ENCODE results near the gene PTPRG.

The PTPRG gene

DNA sequence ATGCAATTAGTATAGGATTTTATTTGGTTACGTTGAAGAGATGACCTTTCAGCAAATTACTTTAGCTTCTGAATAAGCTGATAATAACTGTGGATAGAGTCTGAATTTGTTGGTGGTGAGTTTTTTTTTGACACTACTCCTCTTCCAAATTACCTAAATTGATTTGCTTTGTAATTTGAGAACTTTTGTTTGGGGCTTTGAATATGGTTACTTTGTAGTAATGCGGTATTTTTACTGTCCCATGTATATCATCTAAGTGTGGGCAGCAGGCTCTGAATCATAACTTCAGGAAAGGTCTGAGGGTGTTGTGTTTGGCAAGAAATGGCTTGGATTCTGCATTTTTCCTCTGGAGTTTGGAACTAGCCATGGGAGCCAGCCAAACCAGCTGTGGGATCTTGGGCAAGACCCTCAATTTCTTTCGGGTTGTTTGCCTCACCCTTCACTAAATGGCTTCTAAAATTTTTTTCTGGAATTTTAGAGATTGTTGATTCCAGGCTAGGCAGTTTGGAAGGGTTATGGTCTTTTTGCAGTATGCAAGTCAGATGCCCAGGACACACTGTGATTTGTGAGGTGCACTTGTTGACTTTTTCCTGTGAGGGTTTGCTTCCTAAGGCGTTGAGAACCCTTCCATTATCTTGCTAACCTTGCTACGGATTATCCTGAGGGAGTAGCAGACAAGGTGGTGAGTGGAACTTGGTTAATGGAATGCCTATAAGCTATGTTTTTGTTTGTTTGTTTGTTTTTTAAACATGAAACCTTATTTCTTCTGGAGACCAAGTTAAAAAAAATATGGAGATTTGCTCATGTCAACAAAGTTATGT, 10.4 kb downstream of the PTPRG start:
- TF ChIP-seq, protein P1, sequence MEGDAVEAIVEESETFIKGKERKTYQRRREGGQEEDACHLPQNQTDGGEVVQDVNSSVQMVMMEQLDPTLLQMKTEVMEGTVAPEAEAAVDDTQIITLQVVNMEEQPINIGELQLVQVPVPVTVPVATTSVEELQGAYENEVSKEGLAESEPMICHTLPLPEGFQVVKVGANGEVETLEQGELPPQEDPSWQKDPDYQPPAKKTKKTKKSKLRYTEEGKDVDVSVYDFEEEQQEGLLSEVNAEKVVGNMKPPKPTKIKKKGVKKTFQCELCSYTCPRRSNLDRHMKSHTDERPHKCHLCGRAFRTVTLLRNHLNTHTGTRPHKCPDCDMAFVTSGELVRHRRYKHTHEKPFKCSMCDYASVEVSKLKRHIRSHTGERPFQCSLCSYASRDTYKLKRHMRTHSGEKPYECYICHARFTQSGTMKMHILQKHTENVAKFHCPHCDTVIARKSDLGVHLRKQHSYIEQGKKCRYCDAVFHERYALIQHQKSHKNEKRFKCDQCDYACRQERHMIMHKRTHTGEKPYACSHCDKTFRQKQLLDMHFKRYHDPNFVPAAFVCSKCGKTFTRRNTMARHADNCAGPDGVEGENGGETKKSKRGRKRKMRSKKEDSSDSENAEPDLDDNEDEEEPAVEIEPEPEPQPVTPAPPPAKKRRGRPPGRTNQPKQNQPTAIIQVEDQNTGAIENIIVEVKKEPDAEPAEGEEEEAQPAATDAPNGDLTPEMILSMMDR (conservative IDR thresholded peaks at IDR 0.05; ENCODE audit: low read length), result no peak
- TF ChIP-seq EZH2phosphoT487 (IDR thresholded peaks at IDR 0.05; ENCODE audit: borderline replicate concordance), result no peak
- Histone ChIP-seq H3K9me2 (replicated peaks; ENCODE audit: low read depth, low read length) (no peaks in the 10 kb centered on the region), H3F3A (ENCODE audit: low read depth) (no peaks in the 10 kb centered on the region), H3K9me3 (ENCODE audit: insufficient read depth, low read depth, low read length) (no peaks in the 10 kb centered on the region; the same call in 1 of the 2 replicates), H3K36me3 (ENCODE audit: insufficient read depth, low read length) (no peaks in the 10 kb centered on the region), H3K4me1 (ENCODE audit: insufficient read depth, low read length, poor library complexity, severe bottlenecking) (peaks cover 24% of the 10 kb centered on the region), H3K9ac (ENCODE audit: low read depth, low read length, poor library complexity, severe bottlenecking) (no peak overlapping the region), H4K20me1 (ENCODE audit: insufficient read depth, low read length, poor library complexity, severe bottlenecking) (no peaks in the 10 kb centered on the region), H3K4me2 (ENCODE audit: low read depth, low read length, poor library complexity, severe bottlenecking) (no peak overlapping the region), H3K79me2 (ENCODE audit: insufficient read depth, low read length) (peaks cover 10% of the 10 kb centered on the region; the same call in 1 of the 2 replicates), H3K4me3 (ENCODE audit: low read length, poor library complexity, severe bottlenecking) (no peak overlapping the region), H2AFZ (ENCODE audit: low read length) (no peak overlapping the region), H3K27me3 (ENCODE audit: insufficient read depth, low read length, poor library complexity, severe bottlenecking) (no peaks in the 10 kb centered on the region)

DNA sequence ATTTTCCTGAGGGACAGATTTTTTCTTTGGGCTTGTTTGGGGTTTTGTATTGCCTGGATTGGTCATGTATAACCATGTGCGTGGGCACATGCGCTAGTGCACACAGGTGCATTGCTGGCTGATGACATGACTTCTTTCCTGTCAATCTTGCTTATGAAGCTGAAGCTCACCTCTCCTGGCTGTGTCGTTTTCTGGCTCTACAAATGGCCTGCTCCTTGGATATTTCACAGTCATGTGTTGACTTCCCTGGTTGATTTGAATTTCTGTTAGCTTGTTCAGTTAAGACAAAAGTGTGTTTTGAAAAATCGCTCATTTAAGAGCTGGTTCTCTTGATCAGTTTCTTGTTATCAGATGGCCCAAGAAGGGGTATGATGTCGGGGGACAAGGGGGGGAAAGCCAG, 11.5 kb downstream of the PTPRG start:
- H3F3A ChIP-seq (ENCODE audit: low read depth), result no peaks in the 10 kb centered on the region
- H2AFZ ChIP-seq (ENCODE audit: low read length), result no peak overlapping the region
- H3K9me3 ChIP-seq (ENCODE audit: insufficient read depth, low read depth, low read length), result no peaks in the 10 kb centered on the region; the same call in 1 of the 2 replicates
- H3K4me3 ChIP-seq (ENCODE audit: low read length, poor library complexity, severe bottlenecking), result no peak overlapping the region
- H3K36me3 ChIP-seq (ENCODE audit: insufficient read depth, low read length), result no peaks in the 10 kb centered on the region
- no peaks in the 10 kb centered on the region for H3K27me3 ChIP-seq (ENCODE audit: insufficient read depth, low read length, poor library complexity, severe bottlenecking)
- no peak overlapping the region for H3K4me2 ChIP-seq (ENCODE audit: low read depth, low read length, poor library complexity, severe bottlenecking)
- H3K9me2 ChIP-seq (replicated peaks; ENCODE audit: low read depth, low read length), result no peaks in the 10 kb centered on the region
- H3K4me1 ChIP-seq (ENCODE audit: insufficient read depth, low read length, poor library complexity, severe bottlenecking), result peaks cover 16% of the 10 kb centered on the region
- H3K79me2 ChIP-seq (ENCODE audit: insufficient read depth, low read length), result peaks cover 10% of the 10 kb centered on the region; the same call in 1 of the 2 replicates
- H4K20me1 ChIP-seq (ENCODE audit: insufficient read depth, low read length, poor library complexity, severe bottlenecking), result no peaks in the 10 kb centered on the region
- TF ChIP-seq EZH2phosphoT487 (IDR thresholded peaks at IDR 0.05; ENCODE audit: borderline replicate concordance), result no peak
- TF ChIP-seq, protein P1 (conservative IDR thresholded peaks at IDR 0.05; ENCODE audit: low read length), result no peak
- no peak overlapping the region for H3K9ac ChIP-seq (ENCODE audit: low read depth, low read length, poor library complexity, severe bottlenecking)

DNA sequence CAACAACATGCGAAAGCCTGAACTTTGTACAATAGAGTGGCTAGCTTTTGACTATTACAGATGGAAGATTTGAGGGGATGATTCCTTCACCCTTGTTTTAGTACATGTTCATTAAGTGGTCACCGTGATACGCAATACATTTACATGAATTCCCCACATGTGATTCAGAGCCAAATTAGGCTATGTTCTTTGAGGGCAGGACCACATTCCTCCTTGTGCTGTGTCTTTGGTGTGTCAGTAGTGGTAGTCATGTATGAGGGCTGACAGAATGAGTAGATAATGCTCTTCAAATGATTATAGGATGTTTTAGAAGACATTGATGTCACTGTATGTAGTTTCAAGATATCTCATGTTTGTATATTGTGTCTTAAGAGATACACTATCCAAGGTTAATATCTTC, 12.1 kb downstream of the PTPRG start:
- TF ChIP-seq, protein P1 (conservative IDR thresholded peaks at IDR 0.05; ENCODE audit: low read length), result no peak
- TF ChIP-seq EZH2phosphoT487 (IDR thresholded peaks at IDR 0.05; ENCODE audit: borderline replicate concordance), result no peak
- Histone ChIP-seq H3K9ac (ENCODE audit: low read depth, low read length, poor library complexity, severe bottlenecking) (no peak overlapping the region), H3K9me3 (ENCODE audit: insufficient read depth, low read depth, low read length) (no peaks in the 10 kb centered on the region; the same call in 1 of the 2 replicates), H3K4me1 (ENCODE audit: insufficient read depth, low read length, poor library complexity, severe bottlenecking) (peaks cover 12% of the 10 kb centered on the region), H3K9me2 (replicated peaks; ENCODE audit: low read depth, low read length) (no peaks in the 10 kb centered on the region), H3F3A (ENCODE audit: low read depth) (no peaks in the 10 kb centered on the region), H4K20me1 (ENCODE audit: insufficient read depth, low read length, poor library complexity, severe bottlenecking) (no peaks in the 10 kb centered on the region), H3K27me3 (ENCODE audit: insufficient read depth, low read length, poor library complexity, severe bottlenecking) (no peaks in the 10 kb centered on the region), H3K79me2 (ENCODE audit: insufficient read depth, low read length) (peaks cover 10% of the 10 kb centered on the region; the same call in 1 of the 2 replicates), H3K4me2 (ENCODE audit: low read depth, low read length, poor library complexity, severe bottlenecking) (no peak overlapping the region), H2AFZ (ENCODE audit: low read length) (no peak overlapping the region), H3K4me3 (ENCODE audit: low read length, poor library complexity, severe bottlenecking) (no peak overlapping the region), H3K36me3 (ENCODE audit: insufficient read depth, low read length) (no peaks in the 10 kb centered on the region)

Measured in Loucy (cell line).